K562 (cell line): Measurements from ENCODE around the gene SOS1. TPM values are rescaled to one million over a fixed set of nuclear protein-coding genes. Genes with fewer than 3 reads are reported as not detected.

Experiments
- ATAC-seq: fragments of 200-7000 bp; cut with Tn5 transposase; 3 replicates; pipeline ENCODE4 v1.9.1; 2020; ENCODE audit warnings: moderate library complexity
- BruUV-seq: library from RNA; stranded (reverse); fragments of 400-500 nt; replicated peaks from 2 replicates; lab custom pipeline; 2021; lab: Mats Ljungman, UMichigan
- CTCF ChIA-PET: fragments of 300-600 bp; formaldehyde crosslinking; extraction: SDS; loops from one replicate; lab custom pipeline; 2021; ENCODE audit warnings: low intra/inter-chr PET ratio; lab: Yijun Ruan, JAX
- POLR2A ChIA-PET: fragments of 300-600, 350-650 bp; sonication (Branson Sonifier 250); formaldehyde crosslinking; extraction: SDS; loops from one replicate; lab custom pipeline; 2021; ENCODE audit warnings: antibody characterized with exemption, inconsistent platforms; lab: Yijun Ruan, JAX
- DNase-seq, 4 experiments: peaks; one replicate each; pipeline versions ENCODE4 v3.0.0 to v3.0.0-alpha.2; 2011 to 2018; ENCODE audit warnings: low spot score in 3 of 4, mixed read lengths in 3 of 4; ENCODE audit errors: extremely low read depth in 1 of 4
- FAIRE-seq: peaks from 2 replicates; lab custom pipeline; 2011; peaks lifted over from hg19 to GRCh38; lab: Jason Lieb, UNC
- H2AFZ ChIP-seq: 2 replicates; pipeline ENCODE4 v1.6.0; 2011; ENCODE audit warnings: low read depth, low read length, control low read depth, inconsistent platforms
- H3K27ac ChIP-seq: fragments of 200-600 bp; 3 replicates; pipeline ENCODE4 v1.8.0; 2011; ENCODE audit warnings: low read depth, mild to moderate bottlenecking, control low read depth, inconsistent platforms, low read length, moderate library complexity, mixed read lengths; ENCODE audit errors: extremely low read depth
- H3K27me3 ChIP-seq, 2 experiments: fragments of 300-600 bp in 1 of 2; 2 replicates in 1 of 2; 3 replicates in 1 of 2; pipeline versions ENCODE4 v1.6.0 to v1.8.0; 2011; ENCODE audit warnings: inconsistent platforms in 2 of 2, low read length in 2 of 2, mild to moderate bottlenecking in 1 of 2, mixed read lengths in 1 of 2, moderate library complexity in 1 of 2; ENCODE audit not compliant: control insufficient read depth in 2 of 2, insufficient read depth in 2 of 2
- H3K36me3 ChIP-seq: fragments of 300-600 bp; 3 replicates; pipeline ENCODE4 v1.8.0; 2011; ENCODE audit warnings: mild to moderate bottlenecking, low read length, inconsistent platforms; ENCODE audit not compliant: control insufficient read depth, insufficient read depth
- H3K4me1 ChIP-seq, 2 experiments: fragments of 200-600 bp in 1 of 2; replicated peaks in 1 of 2; 2 replicates in 1 of 2; 3 replicates in 1 of 2; pipeline versions ENCODE4 v1.5.1 to v1.8.0; 2011; ENCODE audit warnings: inconsistent platforms in 2 of 2, low read length in 2 of 2, mild to moderate bottlenecking in 1 of 2, mixed read lengths in 1 of 2, moderate library complexity in 1 of 2; ENCODE audit not compliant: control insufficient read depth in 2 of 2, insufficient read depth in 2 of 2
- H3K4me2 ChIP-seq: 2 replicates; pipeline ENCODE4 v1.6.1; 2011; ENCODE audit warnings: low read length, control low read depth, inconsistent platforms, mixed read lengths; ENCODE audit not compliant: insufficient read depth
- H3K4me3 ChIP-seq: fragments of 200-600 bp; sonication (generic), shearing (Covaris generic); 2 replicates; pipeline ENCODE4 v1.5.1; 2016; ENCODE audit warnings: control low read depth, inconsistent platforms
- H3K79me2 ChIP-seq: fragments of 200-600 bp; 3 replicates; pipeline ENCODE4 v1.8.0; 2011; ENCODE audit warnings: low read length, inconsistent platforms; ENCODE audit not compliant: control insufficient read depth, insufficient read depth
- H3K9ac ChIP-seq, 2 experiments: 2 replicates each; pipeline versions ENCODE4 v1.6.0 to v1.6.1; 2011; ENCODE audit warnings: low read depth in 2 of 2, low read length in 2 of 2, control low read depth in 1 of 2, inconsistent platforms in 1 of 2, mild to moderate bottlenecking in 1 of 2, mixed read lengths in 1 of 2; ENCODE audit not compliant: insufficient read depth in 1 of 2
- H3K9me1 ChIP-seq: one replicate; pipeline ENCODE4 v1.6.0; 2011; ENCODE audit warnings: inconsistent platforms, mild to moderate bottlenecking, low read length, moderate library complexity; ENCODE audit not compliant: control insufficient read depth, insufficient read depth
- H3K9me3 ChIP-seq: replicated peaks from 2 replicates; pipeline ENCODE4 v1.5.1; 2011; ENCODE audit warnings: low read depth, low read length, inconsistent platforms; ENCODE audit not compliant: control insufficient read depth, insufficient read depth
- H4K20me1 ChIP-seq: replicated peaks from 2 replicates; pipeline ENCODE4 v1.6.1; 2011; ENCODE audit warnings: low read length, inconsistent platforms, mixed read lengths; ENCODE audit not compliant: control insufficient read depth, insufficient read depth
- CHD2 ChIP-seq: IDR thresholded peaks from 2 replicates; pipeline ENCODE4 v1.6.1; 2011; ENCODE audit warnings: low read depth, low read length
- ELF1 ChIP-seq: fragments of 200-800 bp; sonication (Bioruptor generic); IDR thresholded peaks from 2 replicates; pipeline ENCODE4 v1.6.1; 2016; ENCODE audit warnings: missing genetic modification characterization, missing compliant biosample characterization
- ERF ChIP-seq: fragments of 450-650 bp; formaldehyde crosslinking; IDR thresholded peaks from 2 replicates; pipeline ENCODE4 v1.4.0; 2020; ENCODE audit warnings: mild to moderate bottlenecking, mixed read lengths
- ETS1 ChIP-seq: conservative IDR thresholded peaks from 2 replicates; pipeline ENCODE4 v1.6.1; 2011; ENCODE audit warnings: low read depth, mild to moderate bottlenecking, low read length; ENCODE audit not compliant: control insufficient read depth
- FOXM1 ChIP-seq, 2 experiments: fragments of 450-650 bp in 1 of 2; sonication (generic) in 1 of 2; formaldehyde crosslinking in 1 of 2; IDR thresholded peaks; 2 replicates each; pipeline versions ENCODE4 v1.6.1 to v1.9.0; 2017 to 2022; ENCODE audit warnings: low read depth in 2 of 2, mild to moderate bottlenecking in 2 of 2, missing genetic modification reagents in 1 of 2, moderate library complexity in 1 of 2
- MECOM ChIP-seq: fragments of 250-450 bp; sonication (Bioruptor Pico); IDR thresholded peaks from 2 replicates; pipeline ENCODE4 v1.8.0; 2022; ENCODE audit warnings: inconsistent platforms
- OTX1 ChIP-seq: fragments of 450-650 bp; formaldehyde crosslinking; IDR thresholded peaks from 2 replicates; pipeline ENCODE4 v1.4.0; 2022; ENCODE audit warnings: mild to moderate bottlenecking
- PURB ChIP-seq: sonication (generic); formaldehyde crosslinking; IDR thresholded peaks from 2 replicates; pipeline ENCODE4 v1.9.0; 2021; ENCODE audit warnings: low read depth, mild to moderate bottlenecking, missing genetic modification reagents
- RFX7 ChIP-seq: fragments of 250-450 bp; sonication (Bioruptor Pico); IDR thresholded peaks from 2 replicates; pipeline ENCODE4 v1.5.1; 2021; ENCODE audit warnings: mild to moderate bottlenecking
- ZKSCAN1 ChIP-seq: fragments of 150-350 bp; IDR thresholded peaks from 2 replicates; pipeline ENCODE4 v1.6.1; 2016; ENCODE audit warnings: low read depth, low read length
- ZNF324 ChIP-seq: fragments of 250-450 bp; sonication (Bioruptor Pico); IDR thresholded peaks from 2 replicates; pipeline ENCODE4 v1.4.0; 2020; ENCODE audit warnings: mild to moderate bottlenecking
- ZNF354B ChIP-seq: fragments of 250-450 bp; sonication (Bioruptor Pico); IDR thresholded peaks from 2 replicates; pipeline ENCODE4 v1.4.0; 2020
- ZNF384 ChIP-seq: IDR thresholded peaks from 2 replicates; pipeline ENCODE4 v1.6.1; 2012; ENCODE audit warnings: low read depth, low read length, improper control_type of control experiment
- in situ Hi-C: fragments of 300-500 bp; cut with MboI; formaldehyde crosslinking; loops from 4 replicates; pipeline ENCODE4 v1.15.0; 2018; ENCODE audit warnings: inconsistent platforms, mixed read lengths
- intact Hi-C: fragments of 100-400 bp; cut with micrococcal nuclease; formaldehyde crosslinking; loops from 2 replicates; pipeline ENCODE4 v1.14.2; 2022
- polyA plus RNA-seq, 8 experiments: library from polyadenylated mRNA; depleted of rRNA in 4 of 8; stranded (reverse) in 5 of 8; unstranded in 3 of 8; fragments of >200 nt; fragmentation: Nextera tagmentation in 2 of 8; fragmentation: Illumina TruSeq in 1 of 8; extraction: Ambion mirVana in 2 of 8; extraction: Trizol in 1 of 8; gene quantifications; 2 replicates each; pipeline versions ENCODE4 v1.2.1 to v1.2.3, GENCODE V29; 2011 to 2014; ENCODE audit warnings: inconsistent platforms in 1 of 8, missing spikeins in 1 of 8
- total RNA-seq, 7 experiments: library from RNA; depleted of rRNA in 6 of 7; stranded (reverse); fragments of >200 nt in 6 of 7; fragmentation: Illumina TruSeq in 2 of 7; extraction: Trizol in 2 of 7; gene quantifications; 2 replicates each; pipeline versions ENCODE4 v1.2.1 to v1.2.3, GENCODE V29; 2011 to 2021; ENCODE audit warnings: low replicate concordance in 1 of 7
- TF ChIP-seq, protein P1 (sequence below): fragments of 450-650 bp; IDR thresholded peaks from 2 replicates; pipeline ENCODE4 v1.6.1; 2016; ENCODE audit warnings: low read depth

SOS1 gene
- total and polyA plus RNA-seq, 9 of the 15 experiments (the other 6 are each of a cell fraction or from before 2014, with no cell fraction given), result 2.5 to 27.1 (median 16.3) TPM

- TF ChIP-seq, protein P1, sequence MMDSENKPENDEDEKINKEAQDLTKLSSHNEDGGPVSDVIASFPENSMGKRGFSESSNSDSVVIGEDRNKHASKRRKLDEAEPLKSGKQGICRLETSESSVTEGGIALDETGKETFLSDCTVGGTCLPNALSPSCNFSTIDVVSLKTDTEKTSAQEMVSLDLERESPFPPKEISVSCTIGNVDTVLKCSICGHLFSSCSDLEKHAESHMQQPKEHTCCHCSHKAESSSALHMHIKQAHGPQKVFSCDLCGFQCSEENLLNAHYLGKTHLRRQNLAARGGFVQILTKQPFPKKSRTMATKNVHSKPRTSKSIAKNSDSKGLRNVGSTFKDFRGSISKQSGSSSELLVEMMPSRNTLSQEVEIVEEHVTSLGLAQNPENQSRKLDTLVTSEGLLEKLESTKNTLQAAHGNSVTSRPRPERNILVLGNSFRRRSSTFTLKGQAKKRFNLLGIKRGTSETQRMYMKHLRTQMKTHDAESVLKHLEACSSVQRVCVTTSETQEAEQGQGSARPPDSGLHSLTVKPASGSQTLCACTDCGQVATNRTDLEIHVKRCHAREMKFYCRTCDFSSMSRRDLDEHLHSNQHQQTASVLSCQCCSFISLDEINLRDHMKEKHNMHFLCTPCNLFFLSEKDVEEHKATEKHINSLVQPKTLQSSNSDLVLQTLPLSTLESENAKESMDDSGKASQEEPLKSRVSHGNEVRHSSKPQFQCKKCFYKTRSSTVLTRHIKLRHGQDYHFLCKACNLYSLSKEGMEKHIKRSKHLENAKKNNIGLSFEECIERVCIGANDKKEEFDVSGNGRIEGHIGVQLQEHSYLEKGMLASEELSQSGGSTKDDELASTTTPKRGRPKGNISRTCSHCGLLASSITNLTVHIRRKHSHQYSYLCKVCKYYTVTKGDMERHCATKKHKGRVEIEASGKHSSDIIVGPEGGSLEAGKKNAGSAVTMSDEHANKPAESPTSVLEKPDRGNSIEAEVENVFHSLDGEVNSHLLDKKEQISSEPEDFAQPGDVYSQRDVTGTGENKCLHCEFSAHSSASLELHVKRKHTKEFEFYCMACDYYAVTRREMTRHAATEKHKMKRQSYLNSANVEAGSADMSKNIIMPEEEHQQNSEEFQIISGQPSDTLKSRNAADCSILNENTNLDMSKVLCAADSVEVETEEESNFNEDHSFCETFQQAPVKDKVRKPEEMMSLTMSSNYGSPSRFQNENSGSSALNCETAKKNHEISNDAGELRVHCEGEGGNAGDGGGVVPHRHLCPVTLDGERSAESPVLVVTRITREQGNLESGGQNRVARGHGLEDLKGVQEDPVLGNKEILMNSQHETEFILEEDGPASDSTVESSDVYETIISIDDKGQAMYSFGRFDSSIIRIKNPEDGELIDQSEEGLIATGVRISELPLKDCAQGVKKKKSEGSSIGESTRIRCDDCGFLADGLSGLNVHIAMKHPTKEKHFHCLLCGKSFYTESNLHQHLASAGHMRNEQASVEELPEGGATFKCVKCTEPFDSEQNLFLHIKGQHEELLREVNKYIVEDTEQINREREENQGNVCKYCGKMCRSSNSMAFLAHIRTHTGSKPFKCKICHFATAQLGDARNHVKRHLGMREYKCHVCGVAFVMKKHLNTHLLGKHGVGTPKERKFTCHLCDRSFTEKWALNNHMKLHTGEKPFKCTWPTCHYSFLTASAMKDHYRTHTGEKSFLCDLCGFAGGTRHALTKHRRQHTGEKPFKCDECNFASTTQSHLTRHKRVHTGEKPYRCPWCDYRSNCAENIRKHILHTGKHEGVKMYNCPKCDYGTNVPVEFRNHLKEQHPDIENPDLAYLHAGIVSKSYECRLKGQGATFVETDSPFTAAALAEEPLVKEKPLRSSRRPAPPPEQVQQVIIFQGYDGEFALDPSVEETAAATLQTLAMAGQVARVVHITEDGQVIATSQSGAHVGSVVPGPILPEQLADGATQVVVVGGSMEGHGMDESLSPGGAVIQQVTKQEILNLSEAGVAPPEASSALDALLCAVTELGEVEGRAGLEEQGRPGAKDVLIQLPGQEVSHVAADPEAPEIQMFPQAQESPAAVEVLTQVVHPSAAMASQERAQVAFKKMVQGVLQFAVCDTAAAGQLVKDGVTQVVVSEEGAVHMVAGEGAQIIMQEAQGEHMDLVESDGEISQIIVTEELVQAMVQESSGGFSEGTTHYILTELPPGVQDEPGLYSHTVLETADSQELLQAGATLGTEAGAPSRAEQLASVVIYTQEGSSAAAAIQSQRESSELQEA, result no peak
- TF ChIP-seq ZNF354B (CRISPR knock-in tag), result no peak
- TF ChIP-seq MECOM (CRISPR knock-in tag), result no peak
These were observed 162.9 kb downstream of the SOS1 start (continued) for GRCh38 chr2:38957972-38958371.

DNA sequence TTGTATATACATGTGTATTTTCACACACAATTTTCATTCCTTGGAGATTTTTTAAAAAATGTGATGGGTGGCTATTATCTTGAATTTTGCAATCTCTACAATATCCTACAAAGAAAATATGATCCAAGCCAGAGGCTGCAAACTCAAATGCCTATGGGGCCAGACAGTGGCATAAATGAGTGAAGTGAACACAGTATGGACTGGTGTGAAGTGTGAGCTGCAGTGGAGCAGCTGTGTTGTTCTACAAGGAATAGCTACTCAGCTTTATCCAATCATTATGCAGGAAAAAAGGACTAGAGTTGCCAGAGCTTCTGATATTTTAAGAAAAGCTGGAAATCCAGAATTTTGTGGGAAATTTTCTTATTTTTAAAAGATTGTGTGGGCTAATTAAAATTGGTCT is 169.1 kb downstream of the SOS1 start:
- ATAC-seq (no peak), FAIRE-seq (no peak), DNase-seq (no peak)
- H4K20me1 ChIP-seq, result no peaks in the 10 kb centered on the region
- in situ Hi-C loops, result no loop called here
- no peak overlapping the region for H3K4me2 ChIP-seq
- no peaks in the 10 kb centered on the region for H3K79me2 ChIP-seq
- H2AFZ ChIP-seq, result no peak overlapping the region
- H3K27me3 ChIP-seq, result peaks cover 0 to 3% of the 10 kb centered on the region in 2 experiments; a peak in 3 of 5 replicates
- H3K9me1 ChIP-seq, result no peaks in the 10 kb centered on the region
- 0 out of 5 replicates have a peak, but pooled peaks cover 0 to 3% of the 10 kb centered on the region in 2 experiments for H3K4me1 ChIP-seq
- BruUV-seq, result no TSS peak
- no peaks in the 10 kb centered on the region for H3K36me3 ChIP-seq
- ChIA-PET POLR2A (no interaction called here), CTCF (no interaction called here)
- H3K9me3 ChIP-seq, result no peaks in the 10 kb centered on the region
- intact Hi-C loops, result no loop called here
- no peak overlapping the region for H3K4me3 ChIP-seq
- no peak overlapping the region for H3K27ac ChIP-seq
- no peak overlapping the region for H3K9ac ChIP-seq
- TF ChIP-seq ELF1, result no peak
- TF ChIP-seq PURB (CRISPR knock-in tag), result no peak
- TF ChIP-seq ZKSCAN1, result no peak
- no peak for TF ChIP-seq ZNF384
- TF ChIP-seq CHD2, result no peak
- no peak for TF ChIP-seq ZNF324 (CRISPR knock-in tag)
- TF ChIP-seq OTX1 (CRISPR knock-in tag), result no peak
- TF ChIP-seq RFX7 (CRISPR knock-in tag), result no peak
- no peak for TF ChIP-seq ERF (CRISPR knock-in tag)
- TF ChIP-seq FOXM1 (IDR thresholded peaks at IDR 0.05; ENCODE audit: low read depth), result no peak
- TF ChIP-seq FOXM1 (CRISPR knock-in tag; IDR thresholded peaks at IDR 0.05; ENCODE audit: low read depth), result no peak
- no peak for TF ChIP-seq ETS1
